Colonic mucosa (tissue), 4 donors: Measurements from ENCODE around the gene MKKS. TPM values are rescaled to one million over a fixed set of nuclear protein-coding genes. Genes with fewer than 3 reads are reported as not detected.

Source experiments
- DNase-seq: peaks from one replicate; pipeline ENCODE4 v3.0.0-alpha.2; 2020
- H3K27ac ChIP-seq: fragments of 200-600 bp; one replicate; pipeline ENCODE4 v1.8.0; 2021
- H3K27me3 ChIP-seq: fragments of 200-600 bp; one replicate; pipeline ENCODE4 v1.8.0; 2021
- H3K36me3 ChIP-seq: fragments of 200-600 bp; one replicate; pipeline ENCODE4 v1.8.0; 2021
- H3K4me1 ChIP-seq: fragments of 200-600 bp; one replicate; pipeline ENCODE4 v1.8.0; 2021; ENCODE audit warnings: mild to moderate bottlenecking
- H3K4me3 ChIP-seq: fragments of 200-600 bp; one replicate; pipeline ENCODE4 v1.8.0; 2021
- H3K9ac ChIP-seq, 2 donors: one replicate each; pipeline ENCODE4 v1.7.0; 2013; ENCODE audit warnings: control low read depth in 2 of 2, low read depth in 2 of 2, low read length in 2 of 2
- H3K9me3 ChIP-seq: fragments of 200-600 bp; one replicate; pipeline ENCODE4 v1.8.0; 2021
- intact Hi-C: fragments of 100-400 bp; cut with DNase I; formaldehyde crosslinking; loops from one replicate; pipeline ENCODE4 v1.14.1; 2022
- total RNA-seq, 2 donors: library from RNA; stranded (reverse); fragmentation: NEBNext Ultra II Directional in 1 of 2; extraction: Animal tissue kit (Norgen Biotek cat#: 25700) in 1 of 2; gene quantifications; one replicate each; pipeline ENCODE4 v1.2.1, GENCODE V29; 2021
- TF ChIP-seq, protein P1 (sequence below): fragments of 200-600 bp; IDR thresholded peaks from one replicate; pipeline ENCODE4 v1.8.0; 2022; ENCODE audit warnings: antibody characterized with exemption, mild to moderate bottlenecking
- donor health status: healthy.
- donor health status: DM: no; HTN: no; CAD: no.
- donor health status: DM: no; HTN: no; CAD: no.

The MKKS gene
- total RNA-seq, 2 donors from 2014 or later, result 22.6 to 24.9 TPM

DNA sequence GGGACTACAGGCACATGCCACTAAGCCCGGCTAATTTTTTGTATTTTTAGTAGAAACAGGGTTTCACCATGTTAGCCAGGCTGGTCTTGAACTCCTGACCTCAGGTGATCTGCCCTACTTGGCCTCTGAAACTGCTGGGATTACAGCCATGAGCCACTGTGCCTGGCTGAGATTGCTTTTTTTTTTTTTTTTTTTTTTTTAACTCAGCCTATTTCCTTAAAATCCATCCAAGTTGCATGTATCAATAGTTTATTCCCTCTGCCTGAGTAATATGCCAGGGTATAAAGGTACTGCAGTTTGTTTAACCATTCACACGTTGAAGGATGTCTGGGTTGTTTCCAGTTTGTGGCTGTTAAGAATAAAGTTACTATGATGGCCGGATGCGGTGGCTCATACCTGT lies 11.7 kb upstream of the MKKS start:
- no peak overlapping the region for H3K9ac ChIP-seq
- no peak overlapping the region for H3K4me3 ChIP-seq
- H3K36me3 ChIP-seq, result no peaks in the 10 kb centered on the region
- H3K27me3 ChIP-seq, result no peaks in the 10 kb centered on the region
- H3K9me3 ChIP-seq, result no peaks in the 10 kb centered on the region
- no peak for DNase-seq
- TF ChIP-seq, protein P1, sequence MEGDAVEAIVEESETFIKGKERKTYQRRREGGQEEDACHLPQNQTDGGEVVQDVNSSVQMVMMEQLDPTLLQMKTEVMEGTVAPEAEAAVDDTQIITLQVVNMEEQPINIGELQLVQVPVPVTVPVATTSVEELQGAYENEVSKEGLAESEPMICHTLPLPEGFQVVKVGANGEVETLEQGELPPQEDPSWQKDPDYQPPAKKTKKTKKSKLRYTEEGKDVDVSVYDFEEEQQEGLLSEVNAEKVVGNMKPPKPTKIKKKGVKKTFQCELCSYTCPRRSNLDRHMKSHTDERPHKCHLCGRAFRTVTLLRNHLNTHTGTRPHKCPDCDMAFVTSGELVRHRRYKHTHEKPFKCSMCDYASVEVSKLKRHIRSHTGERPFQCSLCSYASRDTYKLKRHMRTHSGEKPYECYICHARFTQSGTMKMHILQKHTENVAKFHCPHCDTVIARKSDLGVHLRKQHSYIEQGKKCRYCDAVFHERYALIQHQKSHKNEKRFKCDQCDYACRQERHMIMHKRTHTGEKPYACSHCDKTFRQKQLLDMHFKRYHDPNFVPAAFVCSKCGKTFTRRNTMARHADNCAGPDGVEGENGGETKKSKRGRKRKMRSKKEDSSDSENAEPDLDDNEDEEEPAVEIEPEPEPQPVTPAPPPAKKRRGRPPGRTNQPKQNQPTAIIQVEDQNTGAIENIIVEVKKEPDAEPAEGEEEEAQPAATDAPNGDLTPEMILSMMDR, result no peak
- H3K4me1 ChIP-seq, result no peaks in the 10 kb centered on the region
- H3K27ac ChIP-seq, result no peak overlapping the region
- intact Hi-C loops, result no loop called here

DNA sequence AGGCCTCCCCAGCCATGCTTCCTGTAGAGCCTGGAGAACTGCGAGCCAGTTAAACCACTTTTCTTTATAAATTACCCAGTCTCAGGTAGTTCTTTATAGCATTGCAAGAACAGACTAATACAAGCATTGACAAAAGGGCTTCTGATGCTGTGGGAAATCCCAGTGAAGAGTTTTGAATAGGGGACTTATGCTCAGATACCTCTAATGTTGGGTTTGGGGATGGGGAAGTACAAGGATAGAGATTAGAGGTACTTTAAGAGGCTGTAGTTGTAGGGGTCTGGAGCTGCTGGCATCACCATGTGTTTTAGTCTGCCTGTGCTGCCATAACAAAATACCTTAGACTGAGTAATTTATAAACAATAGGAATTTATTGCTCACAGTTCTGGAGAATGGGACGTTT lies 9.9 kb upstream of the MKKS start:
- Histone ChIP-seq H3K4me3 (no peak overlapping the region), H3K4me1 (no peaks in the 10 kb centered on the region), H3K27ac (no peak overlapping the region), H3K36me3 (no peaks in the 10 kb centered on the region), H3K9me3 (no peaks in the 10 kb centered on the region), H3K27me3 (no peaks in the 10 kb centered on the region), H3K9ac (no peak overlapping the region)
- intact Hi-C loops, result no loop called here
- TF ChIP-seq, protein P1, result no peak
- no peak for DNase-seq

DNA sequence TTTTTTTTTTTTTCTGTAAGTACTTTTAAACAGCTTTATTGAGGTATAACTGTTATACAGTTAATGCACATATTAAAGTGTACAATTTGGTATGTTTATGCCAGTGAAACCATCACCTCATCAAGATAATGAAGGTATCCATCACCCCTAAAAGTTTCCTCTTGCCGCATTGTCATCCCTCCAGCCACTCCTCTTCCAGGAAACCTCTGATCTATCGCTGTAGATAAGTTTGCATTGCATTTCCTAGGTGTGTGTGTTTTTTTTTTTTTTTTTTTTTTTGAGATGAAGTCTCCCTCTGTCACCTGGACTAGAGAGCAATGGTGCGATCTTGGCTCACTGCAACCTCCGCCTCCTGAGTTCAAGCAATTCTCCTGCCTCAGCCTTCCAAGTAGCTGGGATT lies 4.2 kb upstream of the MKKS start:
- no peaks in the 10 kb centered on the region for H3K27me3 ChIP-seq
- H3K36me3 ChIP-seq, result no peaks in the 10 kb centered on the region
- H3K9ac ChIP-seq, result no peak overlapping the region
- no peak overlapping the region for H3K4me3 ChIP-seq
- H3K4me1 ChIP-seq, result no peaks in the 10 kb centered on the region
- intact Hi-C loops, result loop anchor here (10.0 kb wide), 1 partner anchor 237 kb away; the partner anchor contains the start of gene JAG1
- no peaks in the 10 kb centered on the region for H3K9me3 ChIP-seq
- no peak overlapping the region for H3K27ac ChIP-seq
- TF ChIP-seq, protein P1, result no peak
- DNase-seq, result no peak

DNA sequence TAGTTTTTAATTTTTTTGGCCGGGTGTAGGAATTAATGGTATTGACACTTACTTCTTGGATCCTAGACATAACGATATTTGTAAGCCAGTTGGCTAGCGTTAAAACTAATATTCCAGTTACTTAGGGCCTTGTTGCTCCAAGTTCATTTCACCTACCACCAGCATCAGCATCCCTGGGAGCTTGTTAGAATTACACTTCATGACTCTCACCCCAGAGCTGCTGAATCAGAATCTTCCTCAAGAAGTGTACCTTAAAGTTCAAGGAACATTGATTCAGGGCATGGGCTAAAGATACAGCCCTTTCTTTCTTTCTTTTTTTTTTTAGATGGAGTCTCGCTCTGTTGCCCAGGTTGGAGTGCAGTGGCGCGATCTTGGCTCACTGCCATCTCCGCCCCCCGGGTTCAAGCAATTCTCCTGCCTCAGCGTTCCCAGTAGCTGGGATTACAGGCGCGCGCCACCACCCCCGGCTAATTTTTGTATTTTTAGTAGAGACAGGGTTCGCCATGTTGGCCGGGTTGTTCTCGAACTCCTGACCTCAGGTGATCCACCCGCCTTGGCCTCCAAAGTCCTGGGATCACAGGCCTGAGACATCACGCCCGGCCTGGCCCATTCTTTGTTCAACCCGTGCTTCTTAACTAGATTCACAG lies 2.2 kb upstream of the MKKS start:
- H3K27ac ChIP-seq, result no peak overlapping the region
- H3K9ac ChIP-seq, result no peak overlapping the region
- no peak for DNase-seq

DNA sequence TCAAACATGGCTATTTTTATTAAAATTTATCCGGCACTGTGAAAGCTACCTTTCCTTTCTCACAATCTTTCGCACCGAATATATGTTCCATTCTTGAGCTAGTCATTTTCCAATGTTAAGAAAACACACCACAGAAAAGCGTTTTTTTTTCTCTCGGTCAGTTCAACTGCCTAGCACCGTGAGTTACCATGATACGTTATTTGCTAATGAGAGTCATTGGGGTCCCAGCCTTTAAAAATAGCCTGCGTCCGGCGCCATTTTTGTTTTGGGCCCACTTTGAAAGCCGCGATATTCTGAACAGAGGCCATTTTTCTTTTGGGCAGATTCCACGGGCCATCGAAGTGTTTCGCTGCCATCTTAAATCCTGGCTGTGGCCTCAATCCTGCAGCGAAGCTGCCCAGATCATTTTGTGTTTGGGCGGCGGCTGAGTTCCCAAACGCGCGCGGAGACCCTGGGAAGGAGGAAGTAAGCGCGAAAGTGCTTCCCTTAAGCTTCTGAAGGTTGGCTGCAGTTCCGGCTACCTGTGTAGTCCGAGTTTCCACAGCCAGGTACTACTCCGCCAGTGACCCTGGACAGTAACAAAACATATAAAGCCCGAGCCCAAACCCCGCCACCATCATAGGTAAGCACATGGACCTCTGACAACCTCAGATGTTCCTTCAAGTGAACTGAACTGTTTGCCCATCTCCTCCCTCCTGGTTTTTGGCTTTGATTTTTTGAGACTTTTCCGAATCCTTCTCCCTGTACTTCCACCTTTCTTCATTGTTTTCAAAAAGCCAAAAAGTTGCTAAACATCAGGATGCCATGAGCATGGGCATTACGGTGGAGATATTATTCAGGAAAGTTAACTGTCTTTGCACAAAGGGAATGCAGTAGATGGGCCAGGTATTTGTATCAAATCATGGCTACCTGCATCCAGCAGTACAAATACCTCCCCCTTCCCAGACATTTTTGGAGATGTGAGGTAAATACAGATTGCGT lies 1.1 kb upstream of the MKKS start, which contains the start of gene SLX4IP:
Gene SLX4IP (plus strand): TSS at position 474 of the 981 bp plus-strand sequence. CDS start 22,900 bp downstream, outside the sequence.
- Histone ChIP-seq H3K4me3 (peak within 1 kb of the TSS; percentile 90), H3K36me3 (no peaks in the 10 kb centered on the region), H3K9ac (peak within 1 kb of the TSS; percentile 76 to 89), H3K4me1 (peaks cover 7% of the 10 kb centered on the region), H3K27me3 (no peaks in the 10 kb centered on the region), H3K27ac (peak within 1 kb of the TSS; percentile 86), H3K9me3 (no peaks in the 10 kb centered on the region)
- intact Hi-C loops, result loop anchor here (10.0 kb wide), 1 partner anchor 240 kb away; the partner anchor contains the start of gene JAG1
- DNase-seq, result peak; percentile 94
- TF ChIP-seq, protein P1, result no peak

More for the DNA sequence above, 2.2 kb upstream of the MKKS start:
- Histone ChIP-seq H3K9me3 (no peaks in the 10 kb centered on the region), H3K36me3 (no peaks in the 10 kb centered on the region), H3K27me3 (no peaks in the 10 kb centered on the region), H3K4me3 (no peak overlapping the region), H3K4me1 (peaks cover 4% of the 10 kb centered on the region)
- TF ChIP-seq, protein P1, result no peak
- intact Hi-C loops, result loop anchor here (10.0 kb wide), 1 partner anchor 239 kb away; the partner anchor contains the start of gene JAG1
